ENCODE measurements around the gene TRPM5. TPM values are rescaled to one million over a fixed set of nuclear protein-coding genes. Genes with fewer than 3 reads are reported as not detected.

TRPM5 gene
- total and polyA plus RNA-seq, 2 of the 8 experiments (the other 6 are each of a cell fraction or from before 2014, with no cell fraction given) = 0.02 TPM; not detected in 1

DNA sequence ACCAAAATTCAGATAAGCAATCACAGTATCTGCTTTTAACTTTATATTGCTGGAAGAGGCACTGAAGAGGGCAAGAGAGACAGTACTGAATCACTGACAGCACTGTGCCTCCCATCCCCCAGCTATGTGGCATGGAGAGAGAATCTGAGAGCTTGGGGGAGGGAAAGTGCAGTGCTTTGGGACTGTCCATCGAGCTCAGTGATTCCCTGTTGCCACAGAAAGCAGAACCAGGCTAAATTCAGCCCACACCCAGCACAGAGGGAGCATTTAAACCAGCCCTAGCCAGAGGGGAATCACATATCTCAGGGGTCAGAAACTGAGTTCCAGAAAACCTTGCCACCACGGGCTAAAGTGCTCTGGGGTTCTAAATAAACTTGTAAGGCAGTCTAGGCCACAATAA, 44.8 kb upstream of the TRPM5 start:
- Histone ChIP-seq H3K27ac (ENCODE audit: low read depth, low read length) (no peak overlapping the region), H4K91ac (replicated peaks; ENCODE audit: insufficient read length, low read length) (no peak overlapping the region), H3K27me3 (replicated peaks in 1 of 4; ENCODE audit: control insufficient read depth in 3 of 4, extremely low read depth in 1 of 4, insufficient read depth in 3 of 4, low read length in 3 of 4) (peaks cover 3 to 29% (median 17%) of the 10 kb centered on the region in 4 experiments), H4K20me1 (replicated peaks in 1 of 2; ENCODE audit: control insufficient read depth in 1 of 2, insufficient read depth in 2 of 2, low read length in 2 of 2) (no peaks in the 10 kb centered on the region), H4K5ac (ENCODE audit: insufficient read length, low read depth, low read length) (no peak overlapping the region), H2BK120ac (replicated peaks; ENCODE audit: low read depth, low read length) (no peak overlapping the region), H3K4ac (replicated peaks; ENCODE audit: insufficient read length, low read depth, low read length) (no peak overlapping the region), H3K4me3 (ENCODE audit: extremely low read depth in 1 of 4, insufficient read depth in 2 of 4, low read depth in 3 of 4, low read length in 4 of 4) (no peak overlapping the region), H3K9me3 (ENCODE audit: insufficient read depth in 2 of 2, low read depth in 1 of 2, low read length in 1 of 2) (peaks cover 0 to 3% of the 10 kb centered on the region in 2 experiments; a peak in 3 of 4 replicates), H3K36me3 (ENCODE audit: control insufficient read depth in 2 of 4, insufficient read depth in 4 of 4, low read length in 3 of 4) (no peaks in the 10 kb centered on the region), H3K14ac (ENCODE audit: insufficient read length) (no peak overlapping the region), H3K56ac (replicated peaks; ENCODE audit: insufficient read length, low read depth, low read length) (no peak overlapping the region), H3K23ac (ENCODE audit: insufficient read length) (no peak overlapping the region), H3K9ac (replicated peaks in 1 of 4; ENCODE audit: extremely low read depth in 1 of 4, low read depth in 3 of 4, low read length in 3 of 4) (no peak overlapping the region), H2AFZ (ENCODE audit: low read length) (no peak overlapping the region), H3K18ac (ENCODE audit: extremely low read depth, low read length) (no peak overlapping the region), H4K8ac (ENCODE audit: extremely low read depth, insufficient read depth, low read length) (no peak overlapping the region), H2BK15ac (ENCODE audit: low read length) (no peak overlapping the region), H3K79me1 (ENCODE audit: low read depth, low read length) (no peaks in the 10 kb centered on the region), H2BK20ac (ENCODE audit: low read length) (no peak overlapping the region), H3K4me1 (replicated peaks in 1 of 4; ENCODE audit: control insufficient read depth in 3 of 4, insufficient read depth in 4 of 4, low read length in 3 of 4) (no peaks in the 10 kb centered on the region), H3K79me2 (ENCODE audit: control insufficient read depth in 1 of 2, insufficient read depth in 2 of 2, low read length in 2 of 2) (no peaks in the 10 kb centered on the region), H3K23me2 (ENCODE audit: low read depth, low read length) (no peaks in the 10 kb centered on the region), H3K4me2 (ENCODE audit: insufficient read depth in 1 of 2, low read depth in 2 of 2, low read length in 2 of 2) (no peak overlapping the region), H2BK5ac (ENCODE audit: low read depth, low read length) (no peak overlapping the region), H2AK5ac (ENCODE audit: low read depth, low read length) (no peak overlapping the region), H2BK12ac (ENCODE audit: low read depth, low read length) (no peak overlapping the region)
- DNase-seq (ENCODE audit: low read depth in 1 of 2, low spot score in 2 of 2) (no peak), FAIRE-seq (no peak)
- TF ChIP-seq GABPA (IDR thresholded peaks at IDR 0.05; ENCODE audit: borderline replicate concordance, insufficient read depth, low read length) (no peak), MAFK (IDR thresholded peaks at IDR 0.05; ENCODE audit: low read depth, low read length) (no peak), TAF1 (IDR thresholded peaks at IDR 0.05; ENCODE audit: low read depth, low read length) (no peak), JUN (IDR thresholded peaks at IDR 0.05; ENCODE audit: low read depth, low read length) (no peak), ATF3 (IDR thresholded peaks at IDR 0.05; ENCODE audit: insufficient read depth, low read depth, low read length) (no peak), SIN3A (conservative IDR thresholded peaks at IDR 0.05 in 1 of 2, IDR thresholded peaks at IDR 0.05 in 1 of 2; ENCODE audit: low read depth in 1 of 2, low read length in 2 of 2) (no peak), CREB1 (IDR thresholded peaks at IDR 0.05) (no peak), KDM1A (IDR thresholded peaks at IDR 0.05; ENCODE audit: borderline replicate concordance, low read length) (no peak), RNF2 (IDR thresholded peaks at IDR 0.05; ENCODE audit: borderline replicate concordance, low read depth, low read length, missing control alignments, poor library complexity, severe bottlenecking) (no peak)
- 55% methylated on average over 2 of the region's 2 CpGs; no CpG with 5 or more reads in 1 of the 2 experiments for WGBS, 2 experiments (ENCODE audit: extremely low coverage in 1 of 2, insufficient coverage in 1 of 2, insufficient read length in 1 of 2, insufficient replicate concordance in 2 of 2, low coverage in 1 of 2, low lambda C conversion rate in 2 of 2, missing lambda C conversion rate in 1 of 2)
- CTCF ChIA-PET (ENCODE audit: partially characterized antibody) = interaction anchor here (1.4 kb wide), 1 partner anchor 25 kb away, joined by 3 read pairs; no protein-coding TSS in a partner anchor
- POLR2A ChIA-PET (ENCODE audit: partially characterized antibody) = no interaction called here

All from H1 (cell line).